Measurements from ENCODE around the gene NDUFA7. TPM values are rescaled to one million over a fixed set of nuclear protein-coding genes. Genes with fewer than 3 reads are reported as not detected.

The NDUFA7 gene
- total RNA-seq: 51.2 TPM
- 304 TPM for polyA plus RNA-seq (ENCODE audit: insufficient read depth, low read depth, low replicate concordance)
- long read RNA-seq, donor 1, transcript NDUFA7-201 (4 exons, 601 nt): major isoform, 61 of 66 reads
- long read RNA-seq, donor 1, partial matches to known transcripts: 0 of 66 reads
- long read RNA-seq, donor 1, other reads (novel, unspliced or antisense): 0 of 66 reads
- long read RNA-seq, donor 2, transcript NDUFA7-205 (2 exons, 547 nt): minor isoform, 14 of 91 reads
- long read RNA-seq, donor 2, transcript NDUFA7-201 (4 exons, 601 nt): major isoform, 67 of 91 reads
- long read RNA-seq, donor 2, partial matches to known transcripts: 9 of 91 reads
- long read RNA-seq, donor 2, other reads (novel, unspliced or antisense): 0 of 91 reads
- long read RNA-seq, donor 3, transcript NDUFA7-205 (2 exons, 547 nt): minor isoform, 9 of 122 reads
- long read RNA-seq, donor 3, transcript NDUFA7-201 (4 exons, 601 nt): major isoform, 107 of 122 reads
- long read RNA-seq, donor 3, partial matches to known transcripts: 6 of 122 reads
- long read RNA-seq, donor 3, other reads (novel, unspliced or antisense): 0 of 122 reads
- long read RNA-seq, donor 4, transcript NDUFA7-201 (4 exons, 601 nt): major isoform, 29 of 30 reads
- long read RNA-seq, donor 4, partial matches to known transcripts: 0 of 30 reads
- long read RNA-seq, donor 4, other reads (novel, unspliced or antisense): 0 of 30 reads
- long read RNA-seq, donor 5, transcript NDUFA7-201 (4 exons, 601 nt): major isoform, 5 of 6 reads
- long read RNA-seq, donor 5, partial matches to known transcripts: 0 of 6 reads
- long read RNA-seq, donor 5, other reads (novel, unspliced or antisense): 0 of 6 reads
- long read RNA-seq, donor 6, transcript NDUFA7-205 (2 exons, 547 nt): minor isoform, 28 of 229 reads
- long read RNA-seq, donor 6, transcript NDUFA7-201 (4 exons, 601 nt): major isoform, 171 of 229 reads
- long read RNA-seq, donor 6, partial matches to known transcripts: 29 of 229 reads
- long read RNA-seq, donor 6, other reads (novel, unspliced or antisense): 0 of 229 reads
- long read RNA-seq, donor 7, transcript NDUFA7-201 (4 exons, 601 nt): major isoform, 20 of 34 reads
- long read RNA-seq, donor 7, partial matches to known transcripts: 11 of 34 reads
- long read RNA-seq, donor 7, other reads (novel, unspliced or antisense): 3 of 34 reads
- long read RNA-seq, donor 8, transcript NDUFA7-201 (4 exons, 601 nt): major isoform, 71 of 75 reads
- long read RNA-seq, donor 8, partial matches to known transcripts: 0 of 75 reads
- long read RNA-seq, donor 8, other reads (novel, unspliced or antisense): 0 of 75 reads
- long read RNA-seq, donor 9, transcript NDUFA7-201 (4 exons, 601 nt): major isoform, 40 of 42 reads
- long read RNA-seq, donor 9, partial matches to known transcripts: 0 of 42 reads
- long read RNA-seq, donor 9, other reads (novel, unspliced or antisense): 0 of 42 reads
- long read RNA-seq, donor 10, transcript NDUFA7-201 (4 exons, 601 nt): major isoform, 52 of 58 reads
- long read RNA-seq, donor 10, transcript NDUFA7-205 (2 exons, 547 nt): minor isoform, 5 of 58 reads
- long read RNA-seq, donor 10, partial matches to known transcripts: 0 of 58 reads
- long read RNA-seq, donor 10, other reads (novel, unspliced or antisense): 0 of 58 reads

DNA sequence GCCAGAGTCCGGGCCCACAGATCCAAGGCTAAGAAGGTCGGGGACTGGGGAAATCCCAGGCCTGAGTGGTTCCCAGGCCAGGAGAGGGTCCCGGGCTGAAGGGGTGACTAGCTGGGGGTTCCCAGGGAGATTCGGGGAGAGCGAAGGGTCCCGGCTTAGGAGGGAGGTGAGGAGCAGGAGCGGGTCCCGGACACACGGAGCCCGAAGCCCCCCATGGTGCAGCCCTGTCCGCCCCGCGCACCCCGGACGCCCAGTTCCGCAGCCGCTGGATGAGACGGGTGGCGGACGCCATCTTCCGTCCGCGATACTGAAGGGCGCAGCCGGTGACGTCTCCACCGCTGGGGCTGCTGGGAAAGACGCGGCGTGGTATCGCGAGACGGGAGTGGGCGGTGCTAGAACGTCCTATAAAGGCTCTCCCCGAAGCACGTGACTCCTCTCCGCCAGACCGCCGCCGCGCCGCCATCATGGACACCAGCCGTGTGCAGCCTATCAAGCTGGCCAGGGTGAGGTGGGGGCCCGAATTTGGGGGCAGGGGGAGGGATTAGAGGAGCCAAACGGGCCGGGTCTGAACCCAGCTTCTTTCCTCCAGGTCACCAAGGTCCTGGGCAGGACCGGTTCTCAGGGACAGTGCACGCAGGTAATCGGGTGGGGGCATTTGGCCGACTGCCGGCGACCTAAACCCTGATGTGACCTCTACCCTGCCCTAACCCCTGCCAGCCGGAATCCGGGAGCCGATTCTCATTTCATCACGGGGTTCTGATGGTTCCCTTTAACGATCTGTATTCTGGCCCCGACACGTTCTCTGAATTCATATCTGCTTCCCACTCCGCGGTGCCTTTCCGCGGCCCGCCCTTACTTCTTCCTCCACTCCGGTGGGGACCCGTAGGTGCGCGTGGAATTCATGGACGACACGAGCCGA lies at the start of gene NDUFA7, which contains the start of gene RPS28:
Gene NDUFA7 (minus strand): TSS at position 309 of the 919 bp plus-strand sequence. CDS start 17 bp downstream, at position 292.
Gene RPS28 (plus strand): TSS at position 430 of the 919 bp plus-strand sequence. CDS start 35 bp downstream, at position 465.
- peaks cover 3 to 22% (median 10%) of the 10 kb centered on the region in 3 donors for H3K4me1 ChIP-seq (ENCODE audit: control insufficient read depth in 2 of 3, insufficient read depth in 2 of 3, low read depth in 1 of 3, low read length in 3 of 3)
- peak within 1 kb of the TSS; percentile 75 to 99 (median 89) for H3K4me3 ChIP-seq (ENCODE audit: low read length in 3 of 3)
- intact Hi-C loops (cut with DNase I): no loop called here
- peaks cover 2 to 7% (median 6%) of the 10 kb centered on the region in 3 donors for H3K36me3 ChIP-seq (ENCODE audit: control insufficient read depth in 2 of 3, insufficient read depth in 3 of 3, low read length in 3 of 3)
- H3K9ac ChIP-seq (ENCODE audit: low read length in 3 of 3): peak within 1 kb of the TSS; percentile 73 to 100 (median 96)
- TF ChIP-seq CTCF (IDR thresholded peaks at IDR 0.05; ENCODE audit: borderline replicate concordance, extremely low read depth, insufficient read depth): peak; percentile 39
- H3K27me3 ChIP-seq (ENCODE audit: control insufficient read depth, insufficient read depth, low read length): no peaks in the 10 kb centered on the region
- DNase-seq: peak; percentile 98 to 99 (median 98)
- H3K27ac ChIP-seq (ENCODE audit: low read depth in 2 of 2, low read length in 2 of 2): peak within 1 kb of the TSS; percentile 86 to 94
- no peaks in the 10 kb centered on the region for H3K9me3 ChIP-seq (ENCODE audit: control insufficient read depth in 2 of 3, insufficient read depth in 1 of 3, low read length in 3 of 3)
- FAIRE-seq: no peak

GRCh38 chr19:8370176-8371010 lies 49.2 kb upstream of the NDUFA7 start:
- Histone ChIP-seq H3K36me3 (ENCODE audit: control insufficient read depth in 2 of 3, insufficient read depth in 3 of 3, low read length in 3 of 3) (no peaks in the 10 kb centered on the region), H3K9ac (ENCODE audit: low read length in 3 of 3) (no peak overlapping the region), H3K4me3 (ENCODE audit: low read length in 3 of 3) (no peak overlapping the region), H3K4me1 (ENCODE audit: control insufficient read depth in 2 of 3, insufficient read depth in 2 of 3, low read depth in 1 of 3, low read length in 3 of 3) (peaks cover 0 to 12% (median 3%) of the 10 kb centered on the region in 3 donors), H3K27me3 (ENCODE audit: control insufficient read depth, insufficient read depth, low read length) (no peaks in the 10 kb centered on the region), H3K27ac (ENCODE audit: low read depth in 2 of 2, low read length in 2 of 2) (no peak overlapping the region), H3K9me3 (ENCODE audit: control insufficient read depth in 2 of 3, insufficient read depth in 1 of 3, low read length in 3 of 3) (no peaks in the 10 kb centered on the region)
- FAIRE-seq (no peak), DNase-seq (peak in 1 of 5 donors; percentile 42)
- intact Hi-C loops (cut with DNase I): no loop called here
- no peak for TF ChIP-seq CTCF (IDR thresholded peaks at IDR 0.05; ENCODE audit: borderline replicate concordance, extremely low read depth, insufficient read depth)
